GM20431 (cell line): ENCODE measurements around the gene ABCA8.
"Not testable (repeated sequence)": the region's sequence is repeated elsewhere in the genome, so short reads cannot be mapped to it uniquely, and the experiment has no call there.

Source experiments
- in situ Hi-C: fragments of 300-500 bp; cut with MseI, MboI; formaldehyde crosslinking; loops from one replicate; pipeline ENCODE4 v1.15.0; 2020; ENCODE audit warnings: low sequenced_read_pairs; ENCODE audit not compliant: unreplicated experiment

Gene ABCA8

GRCh38 chr17:68832109-68832802 lies 122.9 kb downstream of the ABCA8 start:
- in situ Hi-C loops = no loop called here

- in situ Hi-C loops = no loop called here
Measured at GRCh38 chr17:68831170-68831569, 124.0 kb downstream of the ABCA8 start.

- in situ Hi-C loops = no loop called here
Measured at GRCh38 chr17:68830313-68830712, 124.9 kb downstream of the ABCA8 start.

- in situ Hi-C loops = no loop called here
Measured at GRCh38 chr17:68829211-68829610, 126.0 kb downstream of the ABCA8 start.

GRCh38 chr17:68824707-68825106 lies 130.5 kb downstream of the ABCA8 start:
- in situ Hi-C loops = no loop called here

- in situ Hi-C loops = not testable (repeated sequence)
Measured at GRCh38 chr17:68824185-68824584, 131.0 kb downstream of the ABCA8 start.

GRCh38 chr17:68822719-68823289 lies 132.4 kb downstream of the ABCA8 start:
- in situ Hi-C loops = no loop called here

GRCh38 chr17:68821860-68822696 lies 133.1 kb downstream of the ABCA8 start:
- in situ Hi-C loops = no loop called here

GRCh38 chr17:68820825-68821481 lies 134.2 kb downstream of the ABCA8 start:
- in situ Hi-C loops = no loop called here

GRCh38 chr17:68820476-68820824 lies 134.7 kb downstream of the ABCA8 start:
- in situ Hi-C loops = no loop called here

- in situ Hi-C loops = no loop called here
Measured at GRCh38 chr17:68819465-68819864, 135.7 kb downstream of the ABCA8 start.
